ENCODE measurements around the gene SYT8.

DNA sequence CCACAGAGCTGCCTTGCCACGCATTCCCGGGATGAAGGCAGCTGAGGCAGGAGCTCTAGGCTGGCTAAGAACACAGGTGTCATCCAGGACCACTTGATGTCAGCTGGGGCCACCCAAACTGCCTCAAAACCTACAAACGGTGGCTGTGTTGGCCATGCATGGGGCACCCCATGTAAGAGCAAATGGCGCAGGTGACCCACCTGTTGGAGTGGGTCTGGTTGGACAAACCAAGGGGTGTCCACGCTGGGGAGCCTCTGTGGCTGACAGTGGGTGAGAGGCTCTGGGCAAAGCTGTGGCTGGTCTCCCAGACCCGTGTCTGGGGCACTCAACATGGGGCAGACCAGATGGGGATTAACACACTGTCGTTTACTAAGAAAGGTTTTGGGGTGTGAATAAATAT is 19.0 kb upstream of the SYT8 start:
- TF ChIP-seq EZH2 (IDR thresholded peaks at IDR 0.05; ENCODE audit: low read depth, unreplicated experiment): no peak
- TF ChIP-seq, protein P1, sequence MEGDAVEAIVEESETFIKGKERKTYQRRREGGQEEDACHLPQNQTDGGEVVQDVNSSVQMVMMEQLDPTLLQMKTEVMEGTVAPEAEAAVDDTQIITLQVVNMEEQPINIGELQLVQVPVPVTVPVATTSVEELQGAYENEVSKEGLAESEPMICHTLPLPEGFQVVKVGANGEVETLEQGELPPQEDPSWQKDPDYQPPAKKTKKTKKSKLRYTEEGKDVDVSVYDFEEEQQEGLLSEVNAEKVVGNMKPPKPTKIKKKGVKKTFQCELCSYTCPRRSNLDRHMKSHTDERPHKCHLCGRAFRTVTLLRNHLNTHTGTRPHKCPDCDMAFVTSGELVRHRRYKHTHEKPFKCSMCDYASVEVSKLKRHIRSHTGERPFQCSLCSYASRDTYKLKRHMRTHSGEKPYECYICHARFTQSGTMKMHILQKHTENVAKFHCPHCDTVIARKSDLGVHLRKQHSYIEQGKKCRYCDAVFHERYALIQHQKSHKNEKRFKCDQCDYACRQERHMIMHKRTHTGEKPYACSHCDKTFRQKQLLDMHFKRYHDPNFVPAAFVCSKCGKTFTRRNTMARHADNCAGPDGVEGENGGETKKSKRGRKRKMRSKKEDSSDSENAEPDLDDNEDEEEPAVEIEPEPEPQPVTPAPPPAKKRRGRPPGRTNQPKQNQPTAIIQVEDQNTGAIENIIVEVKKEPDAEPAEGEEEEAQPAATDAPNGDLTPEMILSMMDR (conservative IDR thresholded peaks at IDR 0.05; ENCODE audit: low read depth in 2 of 2): no peak
- TF ChIP-seq POLR2AphosphoS5 (IDR thresholded peaks at IDR 0.05; ENCODE audit: low read depth): no peak
- TF ChIP-seq REST (IDR thresholded peaks at IDR 0.05; ENCODE audit: unreplicated experiment): no peak
- TF ChIP-seq JUNB (IDR thresholded peaks at IDR 0.05; ENCODE audit: unreplicated experiment): no peak
- TF ChIP-seq EZH2phosphoT487 (IDR thresholded peaks at IDR 0.05; ENCODE audit: unreplicated experiment): no peak
- no peak for TF ChIP-seq ZNF331 (CRISPR knock-in tag; IDR thresholded peaks at IDR 0.05; ENCODE audit: low read depth)
- no peak for TF ChIP-seq CREB1 (CRISPR knock-in tag; IDR thresholded peaks at IDR 0.05; ENCODE audit: low read depth)

All from GM23338 (cell line).